Progenitor cell of endocrine pancreas (in vitro differentiated cells): Measurements from ENCODE around the gene LASP1. TPM values are rescaled to one million over a fixed set of nuclear protein-coding genes. Genes with fewer than 3 reads are reported as not detected.

Experiments
- DNase-seq: peaks from one replicate; pipeline ENCODE4 v3.0.0; 2021; ENCODE audit warnings: low spot score; ENCODE audit not compliant: unreplicated experiment
- H3K27ac Mint-ChIP-seq: 2 replicates; pipeline ENCODE4 v1.8.0; 2021; ENCODE audit warnings: mild to moderate bottlenecking, moderate library complexity, mixed read lengths
- H3K27me3 Mint-ChIP-seq: 2 replicates; pipeline ENCODE4 v1.8.0; 2021; ENCODE audit warnings: mixed read lengths
- H3K36me3 Mint-ChIP-seq: 2 replicates; pipeline ENCODE4 v1.8.0; 2022; ENCODE audit warnings: mixed read lengths; ENCODE audit not compliant: insufficient read depth
- H3K4me1 Mint-ChIP-seq: 2 replicates; pipeline ENCODE4 v1.8.0; 2021; ENCODE audit warnings: low read depth, mixed read lengths
- H3K4me3 Mint-ChIP-seq: 2 replicates; pipeline ENCODE4 v1.8.0; 2021; ENCODE audit warnings: low read depth, mild to moderate bottlenecking, moderate library complexity, mixed read lengths
- H3K9me3 Mint-ChIP-seq: 2 replicates; pipeline ENCODE4 v1.8.0; 2021; ENCODE audit warnings: low read depth, mixed read lengths
- CTCF ChIP-seq: fragments of 200-600 bp; sonication (generic); IDR thresholded peaks from one replicate; pipeline ENCODE4 v1.5.0; 2021; ENCODE audit warnings: antibody characterized with exemption, mild to moderate bottlenecking; ENCODE audit not compliant: unreplicated experiment
- total RNA-seq: library from RNA; stranded (reverse); gene quantifications from 2 replicates; pipeline ENCODE4 v1.2.1, GENCODE V29; 2021

Gene LASP1
- total RNA-seq, 1 donor from 2014 or later, result 135 TPM

- H3K27ac Mint-ChIP-seq, result peak overlapping the region; percentile 100
- DNase-seq, result peak; percentile 41
- H3K4me3 Mint-ChIP-seq, result peak overlapping the region; percentile 93
- peaks cover 15% of the 10 kb centered on the region for H3K4me1 Mint-ChIP-seq
- H3K9me3 Mint-ChIP-seq, result no peaks in the 10 kb centered on the region
- peaks cover 2% of the 10 kb centered on the region for H3K27me3 Mint-ChIP-seq
- H3K36me3 Mint-ChIP-seq, result no peaks in the 10 kb centered on the region
- TF ChIP-seq CTCF, result peak; percentile 61
Observed at GRCh38 chr17:38867179-38867967, 2.5 kb upstream of the LASP1 start.

GRCh38 chr17:38867968-38868816, 1.7 kb upstream of the LASP1 start:
- H3K4me1 Mint-ChIP-seq, result peaks cover 22% of the 10 kb centered on the region
- no peak for DNase-seq
- H3K9me3 Mint-ChIP-seq, result no peaks in the 10 kb centered on the region
- peak overlapping the region; percentile 93 for H3K4me3 Mint-ChIP-seq
- no peaks in the 10 kb centered on the region for H3K36me3 Mint-ChIP-seq
- H3K27ac Mint-ChIP-seq, result peak overlapping the region; percentile 100
- peaks cover 2% of the 10 kb centered on the region for H3K27me3 Mint-ChIP-seq
- no peak for TF ChIP-seq CTCF

- H3K36me3 Mint-ChIP-seq, result no peaks in the 10 kb centered on the region
- H3K27me3 Mint-ChIP-seq, result peaks cover 2% of the 10 kb centered on the region
- no peaks in the 10 kb centered on the region for H3K9me3 Mint-ChIP-seq
- H3K4me1 Mint-ChIP-seq, result peaks cover 26% of the 10 kb centered on the region
- DNase-seq, result peak; percentile 94
- H3K27ac Mint-ChIP-seq, result peak overlapping the region; percentile 100
- peak overlapping the region; percentile 93 for H3K4me3 Mint-ChIP-seq
- TF ChIP-seq CTCF, result peak; percentile 9
Observed at GRCh38 chr17:38868817-38869525, 887 bp upstream of the LASP1 start.

- peak overlapping the region; percentile 99 for H3K4me3 Mint-ChIP-seq
- H3K36me3 Mint-ChIP-seq, result no peaks in the 10 kb centered on the region
- peaks cover 29% of the 10 kb centered on the region for H3K4me1 Mint-ChIP-seq
- H3K27me3 Mint-ChIP-seq, result no peaks in the 10 kb centered on the region
- peak; percentile 28 for DNase-seq
- no peak for TF ChIP-seq CTCF
- peak overlapping the region; percentile 98 for H3K27ac Mint-ChIP-seq
- no peaks in the 10 kb centered on the region for H3K9me3 Mint-ChIP-seq
Observed at GRCh38 chr17:38870259-38871165, 654 bp downstream of the LASP1 start.
